Measurements from ENCODE around the gene GRIK2.
"Not testable (repeated sequence)": the region's sequence is repeated elsewhere in the genome, so short reads cannot be mapped to it uniquely, and the experiment has no call there.

GRIK2 gene

DNA sequence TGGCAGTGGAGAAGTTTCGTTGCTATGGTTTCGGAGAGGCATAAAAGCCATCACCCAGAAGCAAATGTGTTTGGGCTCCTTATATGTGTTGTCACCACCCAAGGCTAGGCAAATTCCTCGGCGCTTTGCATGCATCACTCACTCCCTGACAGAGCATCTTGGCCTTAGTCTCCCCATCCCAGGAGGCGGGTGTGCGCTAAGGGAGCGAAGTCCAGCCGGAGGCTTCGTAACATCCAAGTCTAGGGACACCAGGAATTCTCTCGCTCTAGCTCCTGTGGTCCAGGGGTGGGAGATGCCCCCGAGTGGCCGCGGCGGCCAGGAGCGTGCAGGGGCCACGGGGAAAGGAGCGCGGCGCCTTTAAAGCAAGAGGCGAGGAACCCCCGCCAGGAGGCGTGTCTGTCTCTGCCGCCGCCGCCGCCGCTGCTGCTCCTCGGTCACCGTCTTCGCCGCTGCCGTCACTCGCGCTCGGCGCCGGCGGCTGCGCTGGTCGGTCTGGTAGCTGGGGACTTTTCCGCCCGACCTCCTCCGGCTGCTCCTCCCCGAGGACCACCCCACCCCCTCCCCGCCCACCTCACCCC lies at the start of gene GRIK2:
Gene GRIK2 (plus strand): TSS at position 458 of the 578 bp plus-strand sequence.
- DNase-seq, result no peak

DNA sequence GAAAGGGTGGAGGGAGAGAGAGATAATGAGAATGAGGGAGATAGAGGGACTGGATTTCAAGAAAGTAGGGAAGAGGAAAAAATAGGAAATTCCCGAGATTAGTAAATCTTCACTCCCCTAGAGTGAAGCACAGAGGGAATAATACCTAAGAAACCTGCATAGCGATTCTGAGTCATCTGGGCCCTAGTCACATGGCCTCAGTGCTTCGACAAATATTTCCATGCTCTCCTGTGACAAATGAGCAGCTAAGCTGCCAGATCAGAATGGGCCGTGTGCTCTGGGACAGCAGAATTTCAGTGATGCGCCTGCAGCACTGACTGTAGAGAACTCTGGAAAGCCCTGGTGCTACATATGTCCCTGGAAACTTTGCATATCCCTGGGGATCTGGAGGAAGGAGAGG lies 48.6 kb upstream of the GRIK2 start:
- no peak for DNase-seq

DNA sequence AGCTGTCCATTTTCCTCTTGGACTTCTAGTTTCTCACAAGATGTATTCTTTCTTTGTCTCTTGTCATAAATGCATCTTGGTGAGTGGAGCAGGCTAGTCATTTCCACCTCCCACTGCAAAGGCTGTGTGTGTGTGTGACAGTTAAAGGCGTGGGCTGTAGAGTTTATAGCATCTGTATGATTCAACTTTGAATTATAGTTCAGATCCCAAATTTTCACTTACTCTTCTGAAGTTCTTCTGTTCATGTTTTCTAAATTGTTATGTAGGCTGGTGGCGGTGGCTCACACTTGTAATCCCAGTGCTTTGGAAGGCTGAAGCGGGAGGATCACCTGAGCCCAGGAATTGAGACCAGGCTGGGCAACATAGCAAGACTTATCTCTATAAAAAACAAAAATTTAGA lies 44.7 kb upstream of the GRIK2 start:
- DNase-seq, result no peak

DNA sequence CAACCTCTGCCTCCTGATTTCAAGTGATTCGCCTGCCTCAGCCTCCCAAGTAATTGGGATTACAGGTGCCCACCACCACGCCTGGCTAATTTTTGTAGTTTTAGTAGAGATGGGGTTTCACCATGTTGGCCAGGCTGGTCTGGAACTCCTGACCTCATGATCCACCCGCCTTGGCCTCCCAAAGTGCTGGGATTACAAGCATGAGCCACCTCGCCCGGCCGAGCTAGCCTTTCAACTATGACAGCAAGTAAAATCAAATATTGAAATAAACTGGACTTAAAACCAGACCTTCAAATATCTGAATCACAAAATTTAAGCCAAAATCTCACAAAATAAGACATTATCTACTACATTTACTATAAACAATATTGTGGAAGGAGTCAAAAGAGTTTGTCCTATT lies 42.9 kb upstream of the GRIK2 start:
- not testable (repeated sequence) for DNase-seq

DNA sequence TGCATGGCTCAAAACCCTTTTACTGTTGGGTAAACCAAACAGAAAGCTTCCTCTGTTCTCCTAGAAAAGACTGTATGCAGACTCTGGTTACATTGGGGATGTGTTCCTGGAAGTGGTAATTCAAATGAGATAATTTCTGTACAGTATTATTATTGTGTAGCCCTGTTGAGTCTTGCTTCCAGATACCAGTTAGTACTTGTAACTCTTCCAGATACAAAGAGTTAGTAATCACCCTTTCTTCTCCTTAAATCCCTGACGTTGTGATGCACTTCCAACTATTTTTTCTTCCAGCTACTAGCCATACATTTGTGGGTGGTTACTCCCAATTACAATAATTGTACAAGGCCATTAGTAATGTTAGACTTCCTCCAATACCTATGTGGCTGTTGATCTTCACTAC lies 42.3 kb upstream of the GRIK2 start:
- no peak for DNase-seq

DNA sequence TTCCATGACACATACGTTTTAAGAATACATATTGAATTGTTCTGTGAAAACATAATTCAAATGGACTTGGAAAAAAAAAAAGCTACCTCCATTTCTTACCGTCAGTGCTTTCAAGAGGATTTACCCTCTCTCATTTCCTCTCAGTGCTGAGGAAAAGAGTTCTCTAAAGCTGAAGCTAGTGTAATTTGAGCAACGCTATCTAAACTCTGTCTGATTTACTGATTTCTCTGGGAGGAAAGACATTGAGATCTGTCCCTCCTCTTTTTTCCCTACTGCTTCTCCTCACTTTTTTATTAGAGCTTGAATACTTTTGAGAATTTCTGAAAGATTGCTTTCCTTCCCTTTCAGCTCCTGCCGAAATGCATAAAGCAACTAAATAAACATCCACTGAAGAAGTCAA lies 41.2 kb upstream of the GRIK2 start:
- no peak for DNase-seq

DNA sequence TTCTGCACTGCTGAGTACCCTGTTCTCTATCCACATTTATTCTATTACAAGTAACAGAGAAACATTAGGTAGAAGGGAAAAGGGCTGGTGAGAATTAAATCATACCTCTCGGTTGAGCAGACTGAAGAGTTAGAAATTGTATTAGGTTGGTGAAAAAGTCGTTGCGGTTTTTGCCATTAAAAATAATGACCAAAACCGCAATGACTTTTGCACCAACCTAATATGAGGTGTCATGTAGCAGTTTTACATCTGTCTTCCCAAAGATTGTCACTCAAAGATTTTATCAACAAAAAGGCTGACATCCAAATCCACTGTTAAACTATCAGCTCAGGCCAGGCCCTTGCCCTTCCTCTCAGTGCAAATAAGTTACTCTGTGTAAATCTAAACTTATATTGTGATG lies 28.3 kb upstream of the GRIK2 start:
- DNase-seq, result no peak

DNA sequence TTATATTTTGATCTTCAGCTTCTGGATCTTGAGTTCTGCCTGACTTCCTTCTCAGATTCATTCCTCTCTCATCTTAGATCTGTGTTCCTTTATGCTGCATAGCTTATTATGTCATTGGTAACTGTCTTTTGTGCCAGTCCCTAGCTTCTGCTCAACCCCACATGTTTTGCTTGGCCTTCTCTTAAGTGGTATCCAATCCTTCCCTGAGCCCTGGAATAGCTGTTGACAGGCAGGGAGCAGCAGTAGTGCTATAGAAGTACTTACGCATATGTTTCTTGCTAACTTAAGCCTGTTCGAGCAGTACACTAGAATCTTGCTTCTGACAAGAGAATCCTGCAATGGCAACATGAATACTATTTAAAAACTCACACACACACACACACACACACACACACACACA lies 13.6 kb upstream of the GRIK2 start:
- no peak for DNase-seq

DNA sequence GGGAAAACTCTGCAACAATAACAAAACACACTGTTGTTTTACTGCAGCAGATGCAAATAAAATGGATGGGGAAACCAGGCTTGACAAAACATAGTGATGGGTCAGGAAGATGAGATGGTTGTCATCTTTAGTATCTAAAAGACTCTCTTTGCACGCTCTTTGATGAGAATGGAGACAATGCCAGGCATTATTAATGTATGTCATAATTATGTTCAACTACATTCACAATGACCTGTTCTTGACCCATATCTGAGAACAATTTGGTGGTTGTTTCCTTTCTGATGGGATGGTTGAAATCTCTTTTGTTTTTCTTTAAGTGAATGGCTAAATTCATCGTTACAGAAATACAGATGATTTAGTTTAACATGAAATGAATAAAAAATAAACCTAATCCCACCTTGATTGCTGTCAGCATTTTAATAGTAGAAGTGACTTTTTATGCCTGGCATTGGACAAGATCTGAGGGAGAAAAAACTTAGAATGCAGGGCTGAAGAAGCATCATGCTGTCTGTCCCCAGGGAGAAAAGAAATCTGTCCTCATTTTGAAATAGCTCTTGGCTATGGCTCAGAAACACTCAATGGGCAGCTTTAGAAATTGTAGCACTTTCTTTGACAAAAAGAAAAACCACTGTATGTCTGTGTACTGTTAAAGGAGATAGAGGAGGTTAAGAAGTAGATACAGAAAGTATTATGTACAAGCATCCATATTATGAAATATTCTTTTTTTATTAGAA lies 12.4 kb upstream of the GRIK2 start:
- DNase-seq, result no peak

DNA sequence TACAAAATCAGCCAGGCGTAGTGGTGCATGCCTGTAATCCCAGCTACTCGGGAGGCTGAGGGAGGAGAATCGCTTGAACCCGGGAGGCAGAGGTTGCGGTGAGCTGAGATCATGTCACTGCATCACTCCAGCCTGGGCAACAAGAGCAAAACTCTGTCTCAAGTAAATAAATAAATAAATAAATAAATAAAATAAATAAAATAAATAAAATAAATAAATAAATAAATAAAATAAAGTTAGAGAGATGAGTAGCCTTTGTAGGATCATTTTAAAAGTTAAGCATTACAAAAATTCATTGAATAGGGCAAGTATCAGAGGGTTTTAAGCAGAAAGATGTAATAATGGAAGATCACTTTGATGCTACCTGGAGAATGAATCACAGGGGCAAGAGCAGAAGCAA lies 9.8 kb upstream of the GRIK2 start:
- DNase-seq, result not testable (repeated sequence)

DNA sequence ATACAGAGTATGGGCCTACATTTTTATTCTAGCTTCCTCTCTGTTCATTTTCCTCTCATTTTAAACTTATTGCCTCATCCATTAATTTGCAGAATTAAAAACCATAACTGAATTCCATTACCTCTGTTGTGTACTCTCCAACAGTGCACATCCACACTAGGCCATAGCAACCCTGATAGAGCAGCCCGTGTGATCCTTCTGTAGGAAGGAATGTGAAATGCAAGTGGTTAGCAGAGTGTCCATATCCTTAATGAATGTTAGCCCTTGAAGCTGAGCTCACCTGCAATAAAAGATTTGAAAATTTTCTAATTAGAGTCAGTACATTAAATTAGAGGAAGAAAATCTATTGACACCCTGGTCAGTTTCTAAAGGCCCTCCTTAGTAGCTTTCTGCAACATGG lies 6.5 kb upstream of the GRIK2 start:
- DNase-seq, result no peak

DNA sequence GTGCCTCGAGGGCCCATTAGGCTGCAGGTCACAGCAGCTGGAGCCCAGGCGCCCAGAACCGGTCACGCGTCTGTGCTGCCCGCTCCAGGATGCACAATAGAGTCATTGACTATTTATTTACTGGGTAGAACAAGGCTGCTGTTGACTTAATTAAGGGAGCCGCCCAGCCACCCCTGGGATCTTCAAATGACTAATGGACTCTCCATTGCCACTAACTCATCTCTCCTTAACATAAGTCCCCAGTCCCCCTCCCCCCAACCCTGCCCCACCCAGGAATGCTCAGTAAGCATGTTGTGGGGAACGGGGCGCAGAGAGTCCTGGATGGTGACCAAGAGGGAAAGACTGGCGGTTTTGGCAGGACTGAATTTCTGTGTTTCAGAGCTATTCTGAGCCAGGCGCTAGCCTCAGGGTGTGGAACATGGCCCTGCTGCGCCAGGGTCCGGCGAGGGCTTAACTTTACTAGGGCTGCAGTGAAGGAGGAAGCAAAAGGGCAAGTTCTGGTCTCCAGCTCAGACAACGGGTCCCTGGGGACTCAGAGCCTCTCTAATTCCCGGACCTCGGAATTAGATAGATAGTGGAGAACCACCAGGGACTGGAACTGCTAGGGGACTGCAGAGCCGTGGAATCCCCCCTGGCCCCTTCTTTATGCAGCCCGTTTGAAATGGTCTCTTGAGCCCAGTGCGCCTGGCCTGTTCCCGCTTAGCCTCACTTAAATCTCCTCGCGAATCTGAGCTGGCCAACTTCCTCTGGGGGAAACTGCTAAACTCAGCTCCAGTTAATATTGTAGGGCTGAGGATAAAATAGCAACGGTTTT lies 1.5 kb upstream of the GRIK2 start:
- DNase-seq, result no peak

DNA sequence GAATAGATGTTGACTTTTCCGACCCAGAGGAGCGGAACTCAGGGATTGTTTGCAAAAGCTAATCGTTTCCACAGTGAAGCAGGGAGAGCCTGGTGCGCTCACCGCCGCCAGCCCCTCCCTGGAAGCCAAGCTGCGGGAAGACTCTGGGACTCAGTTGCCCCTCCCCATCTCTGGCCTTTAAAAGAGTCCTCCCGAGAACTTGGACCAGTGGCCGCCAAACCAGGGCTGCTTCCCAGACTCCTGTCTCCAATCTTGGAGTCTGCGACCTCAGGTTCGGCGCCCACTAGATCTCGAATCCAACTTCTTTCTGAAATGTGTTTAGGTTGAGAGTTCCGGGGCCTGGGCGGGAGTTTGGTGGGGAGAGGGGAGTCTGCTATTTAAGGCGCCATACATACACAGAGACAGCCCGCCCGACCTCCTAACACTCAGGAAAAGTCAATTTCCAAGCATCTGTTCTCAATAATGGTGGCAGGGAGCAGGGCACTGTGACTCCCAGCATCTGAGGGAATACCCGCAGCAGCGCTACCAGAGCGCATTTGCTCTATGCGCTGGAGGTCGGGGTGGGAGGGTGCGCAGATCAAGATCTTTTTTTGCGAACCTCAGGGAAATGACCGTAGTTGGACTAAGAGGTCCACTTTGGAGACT lies 800 bp upstream of the GRIK2 start:
- no peak for DNase-seq

DNA sequence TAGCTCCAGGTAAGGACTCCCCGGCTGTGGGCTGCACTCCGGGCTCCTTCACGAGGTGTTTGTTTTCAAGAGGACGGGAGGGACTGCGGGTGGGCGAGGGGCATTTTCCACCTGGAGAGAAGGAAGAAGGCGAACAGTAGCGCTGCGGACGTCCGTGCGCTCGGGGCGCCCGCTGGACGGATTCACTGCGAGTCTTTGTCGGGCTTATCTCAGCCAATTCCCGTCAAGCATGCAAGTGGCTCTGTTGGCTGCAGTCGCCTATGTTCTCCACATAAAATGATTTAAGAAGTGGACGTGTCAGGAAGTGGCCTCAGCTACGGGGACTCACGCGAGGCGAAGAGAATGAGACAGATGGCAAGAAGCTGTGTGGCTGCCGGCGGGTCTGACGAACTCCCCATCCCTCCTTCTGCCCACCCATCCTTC lies 332 bp downstream of the GRIK2 start:
- no peak for DNase-seq

DNA sequence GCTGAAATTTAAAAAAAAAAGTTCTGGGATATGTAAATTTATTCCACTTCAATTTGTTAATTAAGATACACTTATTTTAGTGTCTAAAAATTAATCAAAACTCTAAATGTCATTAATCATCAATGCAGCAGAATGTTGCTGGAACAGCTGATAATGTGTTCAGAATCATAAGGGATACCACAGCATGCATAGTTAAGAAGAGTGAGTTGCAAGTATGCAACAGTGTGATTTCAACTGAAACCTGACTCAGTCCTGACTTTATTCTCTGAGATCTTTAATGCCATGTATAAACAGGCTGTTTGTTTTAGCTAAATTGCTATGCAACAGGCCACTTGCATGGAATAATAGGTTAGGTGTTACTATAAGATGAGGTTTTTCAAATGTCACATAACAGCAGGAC lies 1.4 kb downstream of the GRIK2 start:
- no peak for DNase-seq

DNA sequence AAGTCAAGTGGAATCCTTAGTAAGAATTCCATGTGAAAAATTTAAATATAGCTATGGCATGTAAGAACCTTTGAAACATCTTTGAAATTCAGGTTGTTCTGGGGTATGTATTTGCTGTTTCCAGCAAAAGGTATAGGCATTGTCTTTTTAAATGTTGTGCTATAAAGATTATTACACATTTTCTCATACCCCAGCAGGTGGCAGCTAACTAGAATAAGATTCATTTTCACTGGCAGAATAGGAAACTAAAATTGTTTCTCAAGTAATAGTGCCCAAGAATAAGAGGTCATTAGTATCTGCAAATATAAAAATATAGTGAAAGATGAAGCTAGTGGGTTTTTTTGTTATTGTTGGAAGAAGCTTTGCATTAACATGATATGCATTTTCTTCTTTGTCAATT lies 1.8 kb downstream of the GRIK2 start:
- no peak for DNase-seq

DNA sequence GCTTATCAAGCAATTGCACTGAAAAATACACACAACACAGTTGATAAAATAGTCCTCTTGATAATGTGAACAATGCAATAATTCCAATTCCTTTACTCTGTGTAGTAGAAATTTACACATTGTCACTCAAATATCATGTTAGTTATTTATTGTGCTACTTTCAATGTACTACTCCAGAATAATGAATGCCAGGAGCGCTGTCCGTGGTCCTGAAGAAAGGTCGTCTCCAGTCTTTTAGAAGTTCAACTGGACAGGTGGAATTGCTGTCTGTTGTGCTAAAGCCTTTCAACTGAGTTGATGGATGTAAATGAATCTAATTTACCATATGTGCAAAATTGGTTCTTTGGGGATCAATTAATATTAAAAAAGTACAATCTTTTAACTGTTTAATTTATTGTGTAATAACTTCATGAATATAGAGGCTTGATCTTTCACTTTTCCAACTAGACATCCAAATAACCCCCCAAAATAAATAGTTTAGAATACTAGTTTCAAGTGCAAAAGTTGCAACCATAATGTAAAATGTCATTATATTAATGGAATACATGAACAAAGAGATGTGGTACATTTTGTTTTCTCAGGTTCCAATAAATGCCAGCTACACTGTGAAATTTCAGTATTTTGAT lies 3.2 kb downstream of the GRIK2 start:
- peak; percentile 20 for DNase-seq

DNA sequence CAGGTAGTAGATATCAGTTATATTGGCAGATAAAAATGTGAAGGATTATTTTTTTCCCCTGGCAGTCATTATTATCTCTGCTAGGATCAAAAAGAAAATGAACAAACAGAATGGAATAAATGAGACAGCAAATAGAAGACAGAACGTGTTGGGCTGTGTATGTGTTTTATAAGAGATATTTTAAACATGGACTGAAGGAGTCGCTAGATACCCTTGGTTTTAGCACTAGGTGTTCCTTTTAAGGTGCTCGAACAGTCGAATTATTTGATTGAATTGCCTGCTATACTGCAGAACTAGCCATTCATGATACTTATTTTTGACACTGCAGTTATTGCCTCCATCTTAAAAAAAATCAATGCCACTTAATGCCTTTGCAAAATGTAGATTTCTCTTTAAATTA lies 3.7 kb downstream of the GRIK2 start:
- DNase-seq, result no peak

DNA sequence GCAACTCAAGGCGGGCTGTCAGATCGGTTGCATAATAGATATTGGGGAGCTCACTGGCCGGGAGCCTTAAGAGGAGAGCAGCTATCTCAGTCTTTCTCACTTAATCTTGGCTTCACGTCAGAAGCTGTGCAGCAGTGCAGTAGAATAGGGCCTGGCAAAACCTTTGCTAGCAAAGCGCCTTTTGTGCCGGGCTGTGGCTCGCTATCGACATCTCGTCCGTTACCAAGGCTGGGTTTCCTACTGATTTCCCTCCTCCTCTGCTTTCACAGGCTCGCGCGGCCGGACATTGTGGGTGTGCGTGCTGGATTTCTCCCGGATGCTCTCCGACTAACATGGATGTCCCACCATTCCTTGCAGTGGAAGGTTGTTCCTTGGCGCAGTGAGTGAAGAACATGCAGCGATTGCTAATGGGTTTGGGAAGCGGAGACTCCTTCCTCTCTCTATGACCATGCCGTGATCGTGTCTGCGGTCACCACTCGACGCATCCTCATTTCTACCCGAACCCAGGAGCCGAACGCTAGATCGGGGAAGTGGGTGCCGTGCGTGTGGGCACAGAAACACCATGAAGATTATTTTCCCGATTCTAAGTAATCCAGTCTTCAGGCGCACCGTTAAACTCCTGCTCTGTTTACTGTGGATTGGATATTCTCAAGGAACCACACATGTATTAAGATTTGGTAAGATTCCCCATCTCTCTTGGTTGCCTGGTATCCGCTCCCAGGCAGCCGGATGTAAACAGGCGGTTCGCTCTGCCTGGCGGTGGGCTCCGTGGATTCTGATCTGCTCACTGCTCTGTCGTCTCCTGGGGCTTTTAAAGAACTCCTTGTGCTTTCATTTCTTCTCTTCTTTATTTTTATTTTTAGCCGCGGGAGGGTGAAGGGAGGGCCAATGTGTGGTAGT lies 5.5 kb downstream of the GRIK2 start:
- DNase-seq, result no peak

DNA sequence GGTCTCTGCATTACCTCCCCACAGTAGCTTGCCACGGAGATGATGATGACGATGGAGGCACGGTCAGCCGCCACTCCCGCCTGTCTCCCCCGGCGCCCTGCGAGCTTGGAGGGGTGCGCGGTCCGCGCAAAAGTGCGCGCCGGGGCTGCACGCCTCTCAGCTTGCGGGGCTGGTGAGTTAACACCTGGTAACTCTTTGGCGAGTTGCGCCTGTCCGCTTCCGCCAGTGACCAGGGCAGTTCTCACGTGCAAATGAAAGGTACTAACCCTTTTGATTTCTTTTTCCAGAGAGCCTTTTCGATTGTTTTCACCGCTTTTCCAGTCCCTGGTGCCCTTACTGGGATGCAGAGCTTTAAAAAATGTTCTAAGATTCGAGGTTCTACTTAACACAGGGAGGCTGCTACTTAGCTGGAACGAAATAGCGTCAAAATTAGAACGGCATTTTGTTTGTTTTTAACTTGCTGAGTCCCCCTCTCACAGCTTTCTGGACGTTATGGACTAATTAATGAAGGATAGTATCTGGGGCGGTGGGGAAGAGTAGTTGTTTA lies 6.2 kb downstream of the GRIK2 start:
- no peak for DNase-seq

DNA sequence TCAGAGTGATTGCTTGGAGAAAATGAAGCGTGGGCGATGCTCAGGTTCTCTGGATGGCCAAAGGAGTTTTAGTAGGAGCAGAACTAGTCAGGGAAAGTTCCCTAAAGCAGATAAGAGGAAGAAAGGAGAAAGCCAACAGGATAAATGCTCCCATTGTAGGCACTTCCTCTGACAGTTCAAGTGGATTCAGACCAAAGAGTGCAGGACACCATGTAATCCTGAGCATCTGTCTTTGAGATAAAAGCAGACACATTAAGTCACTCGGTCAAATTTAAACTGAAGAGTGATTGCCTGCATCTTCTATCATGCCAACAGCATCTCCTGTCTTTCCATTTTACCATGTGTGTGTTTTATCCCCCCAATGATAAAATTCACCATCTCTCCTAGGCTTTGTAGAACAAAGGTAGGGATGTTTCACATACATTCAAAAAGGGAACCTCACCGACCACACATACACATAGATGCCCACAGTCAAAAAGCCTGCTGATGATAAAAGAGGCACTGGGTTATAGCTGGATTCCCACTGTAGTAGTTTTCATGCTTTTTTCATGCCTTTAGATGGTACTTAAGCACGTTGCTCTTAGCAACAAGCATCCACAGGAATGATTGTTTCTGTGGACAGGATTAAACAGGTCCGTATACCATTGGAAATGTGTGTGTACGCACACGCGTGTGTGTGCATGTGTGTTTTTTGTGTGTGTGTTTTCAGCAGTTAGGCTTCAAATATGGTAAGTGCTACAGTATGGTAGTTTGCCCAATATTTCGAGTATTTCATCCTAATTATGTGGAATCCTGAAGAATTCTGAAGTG lies 7.0 kb downstream of the GRIK2 start:
- DNase-seq, result no peak
